NCI-H748 (cell line): Measurements from ENCODE around the gene CNTNAP2.

Experiments used
- DNase-seq: peaks from one replicate; lab custom pipeline; 2025; ENCODE audit not compliant: unreplicated experiment; lab: John Stamatoyannopoulos, UW

CNTNAP2 gene

DNA sequence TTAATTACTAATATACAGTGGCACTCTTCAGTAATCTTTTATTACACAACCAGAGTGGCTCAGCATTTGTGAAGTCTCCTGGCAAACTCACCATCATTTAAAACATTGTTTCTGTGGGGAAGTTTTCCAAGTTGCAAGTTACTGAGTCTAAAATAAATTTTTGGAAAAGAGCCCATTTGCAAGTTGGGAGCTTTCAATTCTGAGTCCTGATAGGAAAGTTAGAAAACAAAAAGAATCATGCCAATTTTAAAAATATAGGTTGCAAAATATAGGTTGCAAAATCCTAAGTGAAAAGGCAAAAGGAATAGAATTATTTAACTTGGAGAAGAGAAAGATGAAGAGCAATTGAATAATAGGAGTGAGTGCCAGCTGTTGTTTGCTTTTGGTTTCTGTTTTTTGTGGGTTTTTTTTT lies 2095.1 kb downstream of the CNTNAP2 start:
- no peak for DNase-seq

DNA sequence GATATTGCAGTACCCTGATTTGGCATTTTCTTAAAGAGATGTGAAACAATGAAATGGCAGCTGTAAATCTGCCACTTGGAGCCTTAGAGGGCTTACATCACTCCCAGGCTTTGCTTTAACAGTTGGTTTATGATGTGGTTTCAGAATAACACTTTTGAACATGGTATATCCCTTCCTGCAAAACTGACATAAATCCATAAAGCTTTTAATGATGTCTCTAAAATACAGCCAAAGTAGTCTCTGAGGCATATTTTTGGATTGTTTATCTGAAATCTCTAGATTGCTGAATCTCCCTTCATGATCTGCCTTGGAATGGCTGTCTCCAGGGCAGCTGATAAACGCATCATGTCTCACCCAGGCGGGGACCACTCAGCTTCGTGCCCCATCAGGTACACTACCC lies 2096.1 kb downstream of the CNTNAP2 start:
- no peak for DNase-seq

DNA sequence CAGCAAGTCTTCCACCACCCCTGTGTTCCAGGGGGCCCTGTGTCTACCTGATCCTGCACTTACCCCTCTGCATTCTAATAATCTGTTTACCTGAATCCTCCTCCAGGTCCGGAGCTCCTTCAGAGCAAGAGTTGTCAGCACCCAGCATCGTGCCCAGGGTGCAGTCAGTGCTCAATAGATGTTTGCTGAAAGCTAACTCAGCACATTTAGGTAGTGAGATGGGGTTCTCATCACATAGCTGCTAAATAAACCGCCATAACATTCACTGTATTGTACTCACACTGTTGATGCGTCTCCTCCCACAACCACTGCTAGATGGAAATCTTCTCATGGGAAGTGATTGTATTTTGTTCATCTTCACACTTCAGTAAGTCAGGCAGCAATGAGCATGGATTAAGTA lies 2097.5 kb downstream of the CNTNAP2 start:
- no peak for DNase-seq

DNA sequence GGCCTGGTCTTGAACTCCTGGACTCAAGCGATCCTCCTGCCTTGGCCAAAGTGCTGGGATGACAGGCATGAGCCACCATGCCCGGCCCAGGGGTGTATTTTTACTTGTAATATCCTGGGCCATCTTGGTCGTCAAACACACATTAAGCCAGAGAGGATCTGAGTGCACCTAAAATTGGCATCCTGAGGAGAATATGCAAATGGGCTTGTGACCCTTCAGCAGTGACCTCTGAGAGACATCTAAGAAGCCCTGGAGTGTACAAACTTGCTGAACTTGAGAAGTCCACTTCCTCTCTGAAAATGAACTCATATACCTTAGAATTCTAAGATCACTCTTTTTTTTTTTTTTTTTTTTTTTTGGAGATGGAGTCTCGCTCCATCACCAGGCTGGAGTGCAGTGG lies 2102.0 kb downstream of the CNTNAP2 start:
- DNase-seq: no peak

DNA sequence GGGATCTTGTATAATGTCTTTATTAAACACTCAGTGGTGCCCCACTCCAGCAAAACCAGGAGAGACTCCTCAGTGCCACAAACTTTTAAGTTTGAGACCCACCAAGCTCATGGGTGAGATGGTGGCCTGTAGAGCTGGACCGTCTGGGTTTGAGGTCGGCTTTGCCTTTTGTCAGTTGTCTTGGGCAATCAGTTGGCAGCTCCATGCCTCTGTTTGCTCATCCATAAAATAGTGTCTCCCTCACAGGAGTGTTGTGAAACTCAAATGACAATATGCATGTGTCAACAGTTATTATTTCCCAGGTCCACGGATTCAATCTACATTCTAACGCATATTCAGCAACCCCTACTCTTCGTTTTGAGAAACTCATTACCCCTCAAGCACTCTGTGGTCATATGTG lies 2106.1 kb downstream of the CNTNAP2 start:
- DNase-seq: no peak

DNA sequence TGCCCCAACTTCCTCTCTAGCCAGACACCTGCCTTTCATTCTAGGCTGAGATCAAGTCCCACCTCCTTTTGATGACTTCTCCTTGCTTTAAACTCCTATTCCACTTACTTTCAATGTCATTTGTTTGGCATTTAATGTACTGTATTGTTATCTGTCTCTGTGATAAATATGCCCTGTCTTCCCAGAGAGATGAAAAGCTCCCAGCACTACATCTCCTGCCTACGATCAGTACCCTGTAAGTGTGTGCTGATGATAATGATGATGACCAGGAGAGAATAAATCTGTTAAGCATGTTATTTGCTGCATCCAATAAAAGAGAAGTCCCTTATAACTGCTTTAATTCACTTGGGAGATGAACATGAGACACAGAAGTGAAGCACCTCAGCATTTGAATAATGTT lies 2106.6 kb downstream of the CNTNAP2 start:
- no peak for DNase-seq

DNA sequence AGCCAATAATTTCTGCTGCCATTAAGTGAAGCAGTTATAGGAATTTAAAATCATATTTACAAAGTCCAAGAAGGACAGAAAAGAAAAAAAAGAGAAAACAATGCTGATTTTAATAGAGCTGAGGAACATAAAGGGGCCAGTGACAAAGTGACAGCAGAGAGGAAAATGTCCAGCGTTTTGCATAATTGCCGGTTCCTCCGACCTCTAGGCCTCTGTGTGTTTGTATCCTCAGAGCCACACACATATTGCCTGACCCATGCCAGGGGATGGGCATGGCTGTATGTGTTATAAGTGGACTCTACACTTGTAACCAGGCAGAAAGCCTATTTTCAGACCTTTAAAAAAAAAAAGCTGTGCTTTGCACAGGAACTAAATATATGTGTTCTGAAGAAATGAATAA lies 2107.1 kb downstream of the CNTNAP2 start:
- no peak for DNase-seq

DNA sequence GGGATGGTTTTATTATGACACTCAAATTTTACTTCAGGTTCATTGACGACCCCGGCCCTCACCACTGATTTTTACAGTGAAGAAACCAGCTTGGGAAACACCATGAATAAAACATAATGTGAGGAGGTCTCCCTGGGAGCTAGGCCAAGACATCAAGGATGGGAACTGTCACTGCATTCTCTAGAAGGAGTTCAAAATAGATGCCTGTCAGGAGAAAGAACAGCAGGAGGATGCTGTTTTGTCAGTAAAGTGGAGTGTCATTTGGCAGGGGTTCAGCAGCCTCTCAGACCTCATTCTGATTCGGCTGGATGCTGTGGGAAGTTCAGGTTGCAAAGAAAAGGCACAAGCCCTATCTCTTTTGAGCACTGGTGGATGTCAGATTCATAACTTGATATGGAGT lies 2113.7 kb downstream of the CNTNAP2 start:
- DNase-seq: no peak

DNA sequence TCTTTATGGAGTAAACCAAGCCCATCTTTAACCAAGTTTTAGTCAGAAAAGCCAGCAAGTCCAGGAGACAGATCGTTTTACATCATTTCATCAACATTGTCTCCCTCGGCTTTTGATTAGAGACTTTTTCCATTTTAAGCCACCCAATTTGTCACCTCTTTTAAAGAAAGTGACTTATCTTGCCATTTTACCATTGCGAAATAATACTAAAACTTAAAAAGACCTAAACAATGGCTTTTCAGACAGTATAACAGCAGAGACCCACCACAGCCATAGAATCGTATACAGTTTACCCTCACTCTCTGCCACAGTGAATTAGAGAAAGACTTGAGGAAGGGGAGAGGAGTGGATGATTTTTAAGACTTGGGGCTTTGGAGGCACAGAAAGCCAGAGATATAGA lies 2114.3 kb downstream of the CNTNAP2 start:
- no peak for DNase-seq

DNA sequence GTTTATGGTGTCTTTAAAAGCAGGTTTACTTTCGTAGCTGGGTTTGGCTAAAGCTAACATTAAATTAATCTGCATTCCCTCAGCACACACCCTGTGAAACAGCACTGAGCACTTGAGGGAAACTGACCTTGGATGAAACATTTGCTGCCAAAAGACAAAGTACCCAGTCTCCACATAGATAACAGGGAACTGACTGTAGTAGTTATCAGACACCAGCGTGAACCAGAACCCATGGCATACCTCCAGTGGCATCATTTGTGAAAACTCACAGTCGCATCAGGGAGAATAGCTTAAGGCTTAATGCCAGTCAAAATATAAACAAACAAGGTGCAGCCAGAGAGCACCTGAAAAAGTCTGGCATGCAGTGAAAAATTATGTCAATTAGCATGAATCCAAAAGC lies 2116.2 kb downstream of the CNTNAP2 start:
- DNase-seq: no peak

DNA sequence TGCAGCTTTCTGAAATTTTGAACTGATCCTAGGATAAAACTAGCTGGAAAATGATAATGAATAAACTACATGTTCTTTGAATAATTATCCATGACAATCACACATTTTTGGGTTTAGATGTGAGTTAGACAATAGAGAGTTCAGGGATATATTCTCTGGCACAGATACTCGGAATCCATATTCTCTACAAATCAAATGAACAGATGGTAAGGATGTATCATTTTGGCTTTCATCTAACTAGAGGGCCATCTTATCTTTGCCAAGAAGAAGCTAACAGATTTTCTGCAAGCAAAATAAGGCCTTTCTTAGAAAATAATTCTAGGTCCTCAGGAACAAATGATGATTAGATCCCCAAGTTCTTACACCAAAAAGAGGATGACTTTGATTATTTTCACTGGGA lies 2118.1 kb downstream of the CNTNAP2 start:
- DNase-seq: no peak

DNA sequence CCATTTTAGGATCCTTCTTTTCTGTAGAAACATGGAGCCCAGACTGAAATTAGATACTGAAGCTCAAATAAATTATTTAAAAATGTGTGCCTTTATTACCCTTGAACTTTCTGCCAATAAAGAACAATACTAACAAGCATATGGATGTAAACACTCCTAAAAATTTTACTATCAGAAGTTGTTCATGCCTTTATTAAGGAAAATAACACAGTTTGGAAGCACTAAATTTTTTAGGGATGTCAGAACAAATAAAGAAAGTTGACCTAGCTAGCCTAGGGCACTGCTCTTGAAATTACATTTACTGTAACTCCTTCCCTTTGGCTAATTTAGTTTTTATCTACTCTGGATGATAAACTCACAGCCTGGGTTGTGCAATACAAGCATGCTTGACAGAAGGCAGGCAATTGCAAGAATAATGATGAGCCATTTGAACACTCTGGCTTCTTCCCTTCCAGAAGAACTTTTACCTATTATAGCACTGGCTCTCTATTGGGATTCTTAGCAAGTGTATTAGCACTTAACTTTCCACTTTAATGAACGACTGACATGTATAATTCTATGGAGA lies 2122.2 kb downstream of the CNTNAP2 start:
- no peak for DNase-seq

DNA sequence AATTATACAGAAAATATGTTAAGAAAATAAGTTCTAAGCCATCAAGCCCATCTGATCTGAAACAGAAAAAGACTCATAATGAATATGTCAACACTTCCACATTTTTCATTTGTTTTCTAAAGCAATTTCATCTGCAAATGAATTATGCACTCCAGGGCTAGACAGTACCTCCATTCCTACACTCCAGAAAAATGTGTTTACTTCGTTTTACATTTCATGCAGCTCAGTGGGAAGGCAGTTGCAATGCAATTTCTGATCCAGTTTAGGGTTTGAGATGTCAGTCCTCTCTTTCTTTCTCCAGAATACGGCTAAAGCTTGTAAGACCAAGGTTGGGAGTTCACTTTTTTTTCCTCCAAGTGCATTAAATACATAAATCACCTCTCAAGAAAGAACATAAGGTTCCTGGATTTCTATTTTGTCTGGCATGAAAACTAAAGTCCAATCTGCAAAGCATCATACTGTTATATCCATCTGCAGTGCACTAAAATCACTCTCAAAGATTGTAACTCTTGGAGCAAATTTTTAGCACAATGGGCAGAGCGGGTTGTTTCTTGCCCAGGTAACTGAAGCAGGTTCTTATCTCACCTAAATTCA lies 2125.2 kb downstream of the CNTNAP2 start:
- DNase-seq: no peak

DNA sequence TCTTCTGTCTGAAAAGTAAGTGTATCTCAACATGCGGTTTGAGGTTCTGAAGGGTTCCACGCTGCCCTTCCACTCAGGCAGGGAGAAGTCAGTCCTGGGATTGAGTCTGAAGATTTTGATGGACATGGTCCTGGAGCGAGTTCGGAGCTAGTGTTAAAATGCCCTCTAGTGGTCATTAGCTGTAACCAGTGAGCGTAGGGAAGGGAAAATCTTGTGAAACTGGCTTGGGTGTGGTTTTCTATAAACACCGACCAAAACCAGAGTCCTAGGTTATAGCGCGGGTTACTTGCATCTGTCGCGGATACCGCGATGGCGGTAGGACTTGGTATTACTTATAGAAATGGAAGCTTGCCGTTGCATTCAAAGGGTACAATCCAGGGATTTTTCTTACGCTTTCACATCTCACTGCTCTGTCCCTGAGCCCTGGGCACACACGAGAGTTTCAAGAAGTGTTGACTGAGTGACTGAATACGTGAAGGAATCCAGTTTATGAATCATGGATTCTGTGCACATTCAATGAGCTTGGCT lies 2125.8 kb downstream of the CNTNAP2 start:
- peak; percentile 88 for DNase-seq

DNA sequence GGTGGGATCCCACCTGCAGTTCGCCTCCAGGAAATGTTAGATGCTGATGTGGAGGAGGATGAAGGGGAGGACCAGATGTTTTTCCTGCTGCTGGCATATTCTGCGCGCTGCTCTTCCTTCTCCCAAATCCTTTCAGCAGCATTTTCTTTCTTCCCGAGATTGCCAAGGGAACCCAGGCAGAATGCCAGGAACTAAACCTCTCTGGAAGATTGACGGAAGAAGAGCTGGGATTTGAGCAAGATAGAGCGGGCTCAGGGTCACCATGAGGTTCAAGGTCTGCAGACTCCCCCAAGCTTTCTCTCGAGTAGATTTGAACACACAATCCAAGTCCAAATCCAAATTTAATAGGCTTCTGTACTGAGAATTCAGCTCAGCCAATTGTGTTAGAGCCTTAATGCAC lies 2128.8 kb downstream of the CNTNAP2 start:
- DNase-seq: no peak

DNA sequence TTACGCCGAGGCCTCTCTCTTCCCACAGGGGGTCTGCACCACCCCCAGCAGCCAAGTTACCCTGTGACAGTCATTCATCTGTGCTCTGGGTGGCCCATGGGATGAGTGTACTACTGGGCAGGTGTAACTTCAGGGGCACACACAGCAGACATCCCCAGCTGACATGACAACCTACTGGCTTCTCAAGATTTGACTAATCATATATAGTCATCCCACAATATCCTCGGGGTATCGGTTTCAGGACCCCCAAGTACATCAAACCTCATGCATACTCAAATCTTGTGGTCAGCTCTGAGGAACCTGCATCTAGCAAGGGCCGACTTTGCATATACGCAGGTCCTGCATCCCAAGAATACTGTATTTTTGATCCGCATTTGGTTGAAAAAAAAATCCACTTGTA lies 2137.0 kb downstream of the CNTNAP2 start:
- no peak for DNase-seq

DNA sequence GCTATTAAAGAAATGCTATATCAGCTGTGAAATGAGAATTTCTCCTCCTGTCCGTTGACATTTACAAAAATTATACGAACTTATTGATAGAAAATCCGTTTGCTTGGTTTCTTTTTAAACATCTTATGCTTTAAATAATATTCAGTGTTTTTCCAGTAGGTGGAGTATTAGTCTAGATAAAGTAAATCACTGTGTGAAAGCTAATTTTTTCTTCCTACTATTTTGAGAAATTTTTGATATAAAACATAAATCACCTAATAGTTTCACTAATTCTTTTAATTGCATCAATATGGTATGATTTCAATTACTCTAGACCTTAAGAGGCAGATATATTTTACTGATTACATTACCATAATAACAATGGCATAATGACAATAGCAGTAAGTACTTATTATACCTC lies 2138.7 kb downstream of the CNTNAP2 start:
- DNase-seq: no peak

DNA sequence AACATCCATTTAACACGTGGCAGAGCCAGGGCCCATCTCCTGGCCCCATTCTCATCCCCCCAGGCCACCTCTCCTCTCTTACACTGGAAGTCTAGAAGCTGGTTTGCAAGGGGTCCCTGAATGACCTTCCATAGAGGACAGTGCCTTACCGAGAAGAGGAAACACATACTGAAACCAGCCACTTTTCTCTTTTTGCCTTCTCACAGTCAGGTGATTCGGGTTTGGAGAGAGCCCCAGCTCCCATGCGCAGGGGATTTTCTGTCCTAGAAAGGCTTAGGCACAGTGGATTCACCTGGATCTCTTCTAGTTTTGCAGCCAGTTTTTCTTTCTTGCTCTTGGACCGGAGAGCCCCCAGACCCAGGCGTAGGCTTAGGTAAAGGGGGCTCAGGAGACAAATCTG lies 2139.8 kb downstream of the CNTNAP2 start:
- DNase-seq: no peak

DNA sequence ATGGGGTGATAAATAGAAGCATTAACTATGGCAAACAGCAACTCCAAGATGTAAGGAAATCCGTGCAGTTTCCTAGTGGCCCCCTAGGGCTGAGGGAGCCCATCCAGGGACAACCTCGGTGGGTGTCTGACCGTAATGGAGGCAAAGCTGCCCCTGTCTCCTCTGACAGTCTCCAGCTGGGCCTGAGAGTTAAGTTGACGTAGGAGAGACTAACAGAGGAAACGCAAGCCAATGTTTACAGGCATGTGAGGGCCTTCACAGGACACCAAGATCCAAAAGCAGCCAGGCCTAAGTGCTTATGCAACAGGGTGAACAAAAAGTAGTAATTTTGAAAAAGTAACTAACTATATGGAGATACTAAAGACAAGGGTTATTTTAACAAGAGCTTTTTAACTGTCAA lies 2144.0 kb downstream of the CNTNAP2 start:
- no peak for DNase-seq

DNA sequence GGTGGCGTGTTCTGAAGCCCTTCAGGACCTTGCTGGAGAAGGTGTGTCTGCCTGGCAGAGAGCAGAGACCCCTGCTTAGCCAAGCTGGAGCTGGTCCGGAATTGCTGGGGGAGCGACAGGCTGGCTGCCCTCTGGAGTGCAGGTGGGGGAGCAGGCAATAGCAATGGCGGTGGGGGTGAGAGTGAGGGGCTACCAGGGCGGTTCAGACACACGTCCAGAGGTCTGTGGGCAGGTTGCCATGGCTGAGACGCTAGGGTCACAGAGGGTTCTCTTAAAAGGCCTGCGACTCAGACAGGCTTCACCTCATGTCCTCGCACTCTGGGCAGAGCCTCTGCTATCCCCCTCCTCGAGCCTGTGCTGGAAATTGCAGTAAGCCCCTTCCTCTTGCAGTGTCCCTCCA lies 2144.9 kb downstream of the CNTNAP2 start:
- DNase-seq: no peak

DNA sequence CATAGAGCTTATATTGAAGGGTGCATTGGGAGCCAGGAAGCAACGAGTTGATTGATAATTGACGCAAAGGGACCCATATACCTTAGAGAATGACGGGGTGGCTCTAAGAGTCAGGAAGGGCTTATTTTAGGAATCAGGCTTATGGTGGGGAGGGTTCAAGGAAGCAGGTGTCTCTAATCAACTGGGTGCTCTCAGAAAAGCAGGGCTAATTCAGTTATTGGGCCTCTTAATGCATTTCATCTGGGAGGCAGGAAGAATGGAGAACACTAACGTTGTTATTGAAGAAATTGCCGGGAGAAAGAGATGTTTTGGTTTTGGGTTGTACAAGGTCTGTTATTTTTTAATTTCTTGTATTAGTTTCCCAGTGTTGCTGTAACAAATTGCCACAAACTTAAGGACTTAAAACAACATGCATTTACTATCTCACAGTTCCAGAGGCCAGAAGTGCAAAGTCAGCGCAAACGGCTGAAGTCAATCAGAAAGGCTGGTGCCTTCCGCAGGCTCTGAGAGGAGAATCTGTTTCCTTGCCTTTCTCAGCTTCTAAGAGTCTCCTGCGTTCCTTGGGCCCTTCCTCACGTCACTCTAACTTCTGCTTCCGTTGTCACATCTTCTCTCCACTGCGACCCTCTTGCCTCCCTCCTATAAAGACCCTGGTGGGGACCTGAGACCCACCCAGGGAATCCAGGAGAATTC lies 2145.5 kb downstream of the CNTNAP2 start:
- no peak for DNase-seq

DNA sequence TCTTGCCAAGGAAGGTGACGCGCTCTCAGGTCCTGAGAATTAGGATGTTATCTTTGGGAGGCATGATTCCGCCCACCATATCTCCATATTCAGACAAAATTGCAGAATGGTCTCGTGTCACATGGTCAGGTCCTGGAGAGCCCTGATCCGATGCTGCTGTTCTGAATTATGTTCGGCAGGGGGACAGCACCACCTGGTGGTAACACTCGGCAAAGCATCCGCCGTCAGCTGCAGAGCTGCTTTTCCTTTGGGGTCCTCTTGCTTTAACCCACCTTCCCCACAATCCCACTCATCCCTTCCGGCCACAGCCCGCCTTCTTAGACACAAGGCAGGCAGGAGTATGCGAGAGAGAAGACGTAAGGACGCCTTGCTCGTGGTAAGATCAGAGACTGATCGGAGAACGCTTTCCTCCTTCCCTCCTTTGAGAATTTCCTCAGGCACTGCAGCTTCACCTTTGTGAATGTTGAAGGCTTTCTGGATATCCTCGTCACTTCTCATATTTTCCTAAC lies 2146.2 kb downstream of the CNTNAP2 start:
- DNase-seq: peak; percentile 63
